ENCODE data around the gene COL5A1.

DNA sequence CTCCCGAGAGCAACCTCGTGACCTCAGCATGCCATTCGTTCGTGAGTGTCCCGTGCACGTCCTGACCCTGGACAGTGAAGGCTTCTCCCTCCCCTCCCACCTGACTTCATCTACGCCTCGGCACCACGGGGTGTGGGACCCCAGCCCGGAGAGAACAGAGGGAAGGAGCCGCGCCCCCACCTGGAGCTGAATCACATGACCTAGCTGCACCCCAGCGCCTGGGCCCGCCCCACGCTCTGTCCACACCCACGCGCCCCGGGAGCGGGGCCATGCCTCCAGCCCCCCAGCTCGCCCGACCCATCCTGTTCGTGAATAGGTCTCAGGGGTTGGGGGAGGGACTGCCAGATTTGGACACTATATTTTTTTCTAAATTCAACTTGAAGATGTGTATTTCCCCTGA is 200.7 kb downstream of the COL5A1 start:
- TF ChIP-seq, protein P1, sequence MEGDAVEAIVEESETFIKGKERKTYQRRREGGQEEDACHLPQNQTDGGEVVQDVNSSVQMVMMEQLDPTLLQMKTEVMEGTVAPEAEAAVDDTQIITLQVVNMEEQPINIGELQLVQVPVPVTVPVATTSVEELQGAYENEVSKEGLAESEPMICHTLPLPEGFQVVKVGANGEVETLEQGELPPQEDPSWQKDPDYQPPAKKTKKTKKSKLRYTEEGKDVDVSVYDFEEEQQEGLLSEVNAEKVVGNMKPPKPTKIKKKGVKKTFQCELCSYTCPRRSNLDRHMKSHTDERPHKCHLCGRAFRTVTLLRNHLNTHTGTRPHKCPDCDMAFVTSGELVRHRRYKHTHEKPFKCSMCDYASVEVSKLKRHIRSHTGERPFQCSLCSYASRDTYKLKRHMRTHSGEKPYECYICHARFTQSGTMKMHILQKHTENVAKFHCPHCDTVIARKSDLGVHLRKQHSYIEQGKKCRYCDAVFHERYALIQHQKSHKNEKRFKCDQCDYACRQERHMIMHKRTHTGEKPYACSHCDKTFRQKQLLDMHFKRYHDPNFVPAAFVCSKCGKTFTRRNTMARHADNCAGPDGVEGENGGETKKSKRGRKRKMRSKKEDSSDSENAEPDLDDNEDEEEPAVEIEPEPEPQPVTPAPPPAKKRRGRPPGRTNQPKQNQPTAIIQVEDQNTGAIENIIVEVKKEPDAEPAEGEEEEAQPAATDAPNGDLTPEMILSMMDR (IDR thresholded peaks at IDR 0.05) = no peak
- no peak for TF ChIP-seq POLR2A (IDR thresholded peaks at IDR 0.05)

Measured in Peyer's patch (tissue), 4 donors.